Stomach (tissue), 4 donors: ENCODE results near the gene TIGD7.

ENCODE experiments used
- CTCF ChIP-seq, 7 experiments: fragments of 450-650 bp in 4 of 7; fragments of 200-600 bp in 3 of 7; sonication (generic) in 3 of 7; IDR thresholded peaks; one replicate each; pipeline ENCODE4 v1.5.1; 2016 to 2019; ENCODE audit warnings: antibody characterized with exemption in 7 of 7, control low read depth in 2 of 7, mild to moderate bottlenecking in 1 of 7
- EP300 ChIP-seq: sonication (generic); formaldehyde crosslinking; IDR thresholded peaks from one replicate; pipeline ENCODE4 v1.6.1; 2017; ENCODE audit warnings: antibody characterized with exemption
- POLR2A ChIP-seq, 4 donors: fragments of 450-650 bp; IDR thresholded peaks; one replicate each; pipeline ENCODE4 v1.6.1; 2016; ENCODE audit warnings: antibody characterized with exemption in 4 of 4, control low read depth in 2 of 4, mild to moderate bottlenecking in 1 of 4, moderate library complexity in 1 of 4
- POLR2AphosphoS5 ChIP-seq, 3 donors: sonication (generic); formaldehyde crosslinking; IDR thresholded peaks; one replicate each; pipeline ENCODE4 v1.6.1; 2016; ENCODE audit warnings: antibody characterized with exemption in 3 of 3

DNA sequence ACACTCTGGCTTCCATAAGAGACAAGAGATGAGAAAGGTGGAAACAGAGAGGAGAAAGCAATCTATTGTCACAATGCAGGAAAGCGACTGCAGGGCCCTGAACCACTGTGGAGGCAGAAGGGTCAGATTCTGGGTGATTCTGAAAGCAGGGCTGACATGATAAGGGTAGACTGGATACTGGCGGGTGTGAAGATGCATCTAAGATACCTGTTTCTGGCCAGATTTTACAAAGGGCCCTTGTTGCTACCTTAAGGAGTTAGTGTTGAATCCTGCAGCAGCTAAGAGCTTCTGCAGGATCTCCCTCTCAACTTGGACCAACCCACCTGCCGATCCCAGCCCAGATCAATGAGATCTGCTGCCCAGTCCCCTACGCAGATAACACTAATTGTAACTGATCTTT, 42.7 kb downstream of the TIGD7 start:
- no peak for TF ChIP-seq CTCF (IDR thresholded peaks at IDR 0.05)
- no peak for TF ChIP-seq EP300
- no peak for TF ChIP-seq POLR2AphosphoS5 (IDR thresholded peaks at IDR 0.05)
- no peak for TF ChIP-seq POLR2A (IDR thresholded peaks at IDR 0.05)
